Left ventricle myocardium inferior (tissue), 1 donor: ENCODE data around the gene ARHGAP44. TPM values are rescaled to one million over a fixed set of nuclear protein-coding genes. Genes with fewer than 3 reads are reported as not detected.
A peak's percentile ranks its signal among the peaks of the same experiment; 100 is the strongest.

Experiments used
- DNase-seq: peaks from one replicate; pipeline ENCODE4 v3.0.0-alpha.2; 2020
- H3K27ac ChIP-seq: fragments of 200-600 bp; replicated peaks from 2 replicates; pipeline ENCODE4 v1.8.0; 2021
- H3K27me3 ChIP-seq: fragments of 200-600 bp; 2 replicates; pipeline ENCODE4 v1.8.0; 2021; ENCODE audit warnings: low read depth
- H3K36me3 ChIP-seq: fragments of 200-600 bp; 2 replicates; pipeline ENCODE4 v1.8.0; 2021
- H3K4me1 ChIP-seq: fragments of 200-600 bp; 2 replicates; pipeline ENCODE4 v1.8.0; 2021
- H3K4me3 ChIP-seq: fragments of 200-600 bp; 2 replicates; pipeline ENCODE4 v1.8.0; 2021; ENCODE audit warnings: mild to moderate bottlenecking, moderate library complexity
- H3K9me3 ChIP-seq: fragments of 200-600 bp; replicated peaks from 2 replicates; pipeline ENCODE4 v1.8.0; 2021
- intact Hi-C: fragments of 100-400 bp; cut with micrococcal nuclease; formaldehyde crosslinking; loops from one replicate; pipeline ENCODE4 v1.11.0; 2022
- microRNA-seq: library from miRNA; unstranded; fragments of <30 nt; microRNA quantifications from one replicate; pipeline ENCODE4 v1.2.0, GENCODE V29; 2020
- total RNA-seq: library from RNA; stranded (reverse); fragmentation: NEBNext Ultra II Directional; extraction: Animal tissue kit (Norgen Biotek cat#: 25700); gene quantifications from one replicate; pipeline ENCODE4 v1.2.1, GENCODE V29; 2021
- TF ChIP-seq, protein P1 (sequence below): fragments of 200-600 bp; IDR thresholded peaks from 2 replicates; pipeline ENCODE4 v1.8.0; 2021; ENCODE audit warnings: antibody characterized with exemption, mild to moderate bottlenecking, borderline replicate concordance
- donor health status: DM: no; HTN: yes; CAD: no; lungs with severe emphysema.

ARHGAP44 gene
- total RNA-seq, 1 donor from 2014 or later, result 7.2 TPM

DNA sequence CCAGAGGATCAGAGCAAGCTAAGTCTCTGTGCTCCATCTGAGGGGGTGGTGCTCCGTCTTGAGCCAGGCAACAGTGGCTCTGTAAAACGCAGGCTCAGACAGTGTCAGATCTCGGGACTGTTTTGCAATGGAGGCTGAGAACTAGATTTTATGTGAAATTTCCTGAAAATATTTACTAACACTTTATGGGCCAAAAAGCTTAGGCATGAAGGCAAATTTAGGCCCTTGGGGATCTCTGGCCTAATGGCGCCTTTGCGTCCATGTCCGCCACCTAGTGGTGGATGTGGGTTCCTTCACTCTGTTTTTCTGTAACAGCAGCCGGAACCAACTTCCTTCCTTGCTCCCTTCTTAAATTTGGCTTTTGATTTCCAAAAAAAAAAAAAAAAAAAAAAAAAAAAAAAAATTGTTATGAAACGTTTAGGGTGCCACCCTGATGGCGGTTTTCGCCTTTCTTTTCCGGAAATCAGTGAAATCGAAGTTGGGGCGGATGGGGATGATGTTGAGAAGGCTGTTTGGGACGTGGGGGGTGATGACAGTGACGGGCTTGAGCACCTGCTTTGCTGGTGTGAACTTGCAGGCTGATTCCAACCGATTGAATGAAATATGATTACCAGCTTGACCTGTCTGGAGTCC is 242.5 kb downstream of the ARHGAP44 start:
- no peaks in the 10 kb centered on the region for H3K4me1 ChIP-seq
- TF ChIP-seq, protein P1, sequence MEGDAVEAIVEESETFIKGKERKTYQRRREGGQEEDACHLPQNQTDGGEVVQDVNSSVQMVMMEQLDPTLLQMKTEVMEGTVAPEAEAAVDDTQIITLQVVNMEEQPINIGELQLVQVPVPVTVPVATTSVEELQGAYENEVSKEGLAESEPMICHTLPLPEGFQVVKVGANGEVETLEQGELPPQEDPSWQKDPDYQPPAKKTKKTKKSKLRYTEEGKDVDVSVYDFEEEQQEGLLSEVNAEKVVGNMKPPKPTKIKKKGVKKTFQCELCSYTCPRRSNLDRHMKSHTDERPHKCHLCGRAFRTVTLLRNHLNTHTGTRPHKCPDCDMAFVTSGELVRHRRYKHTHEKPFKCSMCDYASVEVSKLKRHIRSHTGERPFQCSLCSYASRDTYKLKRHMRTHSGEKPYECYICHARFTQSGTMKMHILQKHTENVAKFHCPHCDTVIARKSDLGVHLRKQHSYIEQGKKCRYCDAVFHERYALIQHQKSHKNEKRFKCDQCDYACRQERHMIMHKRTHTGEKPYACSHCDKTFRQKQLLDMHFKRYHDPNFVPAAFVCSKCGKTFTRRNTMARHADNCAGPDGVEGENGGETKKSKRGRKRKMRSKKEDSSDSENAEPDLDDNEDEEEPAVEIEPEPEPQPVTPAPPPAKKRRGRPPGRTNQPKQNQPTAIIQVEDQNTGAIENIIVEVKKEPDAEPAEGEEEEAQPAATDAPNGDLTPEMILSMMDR, result peak; percentile 83

DNA sequence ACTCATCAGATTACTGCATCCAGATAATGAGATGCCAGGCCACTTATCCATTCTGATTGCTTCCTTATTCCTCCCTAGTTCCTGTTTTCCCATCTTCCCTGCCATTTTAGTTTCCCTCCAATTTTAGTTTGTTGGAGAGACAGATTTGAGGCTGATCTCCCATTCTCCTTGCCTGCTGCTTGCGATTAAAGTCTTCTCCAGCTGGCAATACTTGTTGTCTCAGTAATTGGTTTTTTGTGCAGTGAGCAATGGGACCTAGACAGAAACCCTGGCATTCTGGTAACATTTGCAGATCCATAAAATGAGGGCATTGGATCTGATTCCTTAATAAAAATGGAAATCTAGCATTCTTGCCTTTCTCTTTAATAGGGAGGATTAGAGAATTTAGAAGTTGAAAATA is 246.1 kb downstream of the ARHGAP44 start:
- Histone ChIP-seq H3K27me3 (no peaks in the 10 kb centered on the region), H3K9me3 (peaks cover 26% of the 10 kb centered on the region), H3K27ac (no peak overlapping the region), H3K4me1 (no peaks in the 10 kb centered on the region), H3K36me3 (no peaks in the 10 kb centered on the region), H3K4me3 (no peak overlapping the region)
- TF ChIP-seq, protein P1, result no peak
- DNase-seq, result no peak
- intact Hi-C loops, result no loop called here

More for the DNA sequence above, 242.5 kb downstream of the ARHGAP44 start:
- no peak overlapping the region for H3K27ac ChIP-seq
- intact Hi-C loops, result no loop called here
- no peaks in the 10 kb centered on the region for H3K36me3 ChIP-seq
- H3K9me3 ChIP-seq, result peaks cover 18% of the 10 kb centered on the region
- no peak overlapping the region for H3K4me3 ChIP-seq
- peak; percentile 39 for DNase-seq
- H3K27me3 ChIP-seq, result peaks cover 8% of the 10 kb centered on the region

DNA sequence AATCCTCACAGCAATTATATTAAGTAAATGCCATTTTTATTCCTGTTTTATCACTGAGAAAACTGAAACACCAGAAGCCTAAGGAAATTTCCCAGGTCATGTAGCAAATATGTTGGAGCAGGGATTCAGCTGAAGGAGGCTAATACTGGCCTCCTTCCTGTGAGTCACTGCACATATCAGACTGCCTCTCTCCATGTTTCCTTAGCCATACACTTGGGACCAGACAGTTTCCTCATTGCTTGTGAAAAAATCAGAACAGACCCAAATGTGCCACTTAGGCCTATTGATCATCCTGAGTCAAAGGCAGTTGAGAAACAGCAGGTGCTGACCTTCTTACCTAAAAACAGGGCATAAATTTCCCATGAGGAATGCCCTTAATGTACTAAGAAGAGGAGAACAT is 247.5 kb downstream of the ARHGAP44 start:
- Histone ChIP-seq H3K27me3 (peaks cover 10% of the 10 kb centered on the region), H3K9me3 (peaks cover 26% of the 10 kb centered on the region), H3K27ac (no peak overlapping the region), H3K4me1 (no peaks in the 10 kb centered on the region), H3K4me3 (no peak overlapping the region), H3K36me3 (no peaks in the 10 kb centered on the region)
- DNase-seq, result no peak
- TF ChIP-seq, protein P1, result no peak
- intact Hi-C loops, result no loop called here

DNA sequence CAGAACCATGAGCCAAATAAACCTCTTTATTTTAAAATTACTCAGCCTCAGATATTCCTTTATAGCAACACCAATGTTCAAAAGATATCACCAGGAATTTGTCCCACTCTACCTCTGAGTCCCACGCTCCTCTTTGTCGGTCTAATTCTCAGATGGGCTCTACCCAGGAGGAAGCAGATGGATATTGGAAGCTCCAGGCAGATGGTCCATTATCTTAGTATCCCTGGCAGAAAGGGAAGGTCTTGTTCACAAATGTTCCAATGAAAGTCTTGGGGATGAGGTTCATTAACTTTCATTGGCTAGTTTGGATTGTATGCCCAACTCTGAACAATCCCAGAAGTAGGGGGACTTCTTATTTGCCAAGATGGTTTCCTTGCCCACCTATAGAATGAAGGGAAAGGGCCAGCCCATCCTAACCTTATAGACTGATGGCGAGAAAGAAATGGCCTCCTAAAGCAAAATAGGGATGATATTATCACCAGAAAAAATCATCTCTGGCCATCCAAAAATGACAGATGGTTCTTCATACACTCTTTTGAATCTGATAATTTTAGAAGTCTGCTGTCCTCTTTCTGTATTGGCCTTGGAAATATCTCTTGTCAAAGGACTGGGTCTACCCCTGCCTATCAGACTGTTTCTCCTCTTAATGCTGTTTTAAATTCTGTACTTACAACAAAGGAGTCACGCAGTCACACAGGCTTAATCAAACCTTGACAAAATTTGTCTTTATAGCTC is 249.8 kb downstream of the ARHGAP44 start:
- TF ChIP-seq, protein P1, result no peak
- intact Hi-C loops, result no loop called here
- Histone ChIP-seq H3K27me3 (peaks cover 29% of the 10 kb centered on the region), H3K9me3 (peaks cover 26% of the 10 kb centered on the region), H3K4me3 (no peak overlapping the region), H3K27ac (no peak overlapping the region), H3K4me1 (no peaks in the 10 kb centered on the region), H3K36me3 (no peaks in the 10 kb centered on the region)
- DNase-seq, result no peak

Small RNA genes lying within 50 kb of the gene (microRNA-seq; reads per million reads assigned to microRNA genes)
- not detected for gene MIR1269B

Other genes with a start within 250 kb of the ARHGAP44 start
- gene MYOCD, start 123.6 kb upstream of the ARHGAP44 start, total RNA-seq, result 57.3 TPM
- gene ELAC2, start 228.5 kb downstream of the ARHGAP44 start, total RNA-seq, result 55.6 TPM